Measurements from ENCODE around the gene LRRC43.

GRCh38 chr12:122199484-122200355 lies 16.8 kb downstream of the LRRC43 start:
- no peak for TF ChIP-seq CTCF (IDR thresholded peaks at IDR 0.05)
- no peak for TF ChIP-seq POLR2A (IDR thresholded peaks at IDR 0.05)

Data from uterus (tissue), 2 donors.